Trophoblast cell (in vitro differentiated cells and primary cell): ENCODE results near the gene KCNN3.
A peak's percentile ranks its signal among the peaks of the same experiment; 100 is the strongest.

Experiments used
- DNase-seq, 2 donors: peaks; one replicate each; pipeline ENCODE4 v3.0.0-alpha.2; 2016
- H2AFZ ChIP-seq: 2 replicates; pipeline ENCODE4 v1.6.1; 2013; ENCODE audit warnings: low read length, moderate library complexity, mild to moderate bottlenecking; ENCODE audit not compliant: insufficient read depth, poor library complexity
- H2AK5ac ChIP-seq: 2 replicates; pipeline ENCODE4 v1.6.1; 2013; ENCODE audit warnings: mild to moderate bottlenecking, low read length
- H2BK120ac ChIP-seq: 2 replicates; pipeline ENCODE4 v1.6.1; 2013; ENCODE audit warnings: low read length, mild to moderate bottlenecking, moderate library complexity; ENCODE audit not compliant: insufficient read depth, poor library complexity
- H2BK12ac ChIP-seq: 2 replicates; pipeline ENCODE4 v1.6.1; 2013; ENCODE audit warnings: mild to moderate bottlenecking, low read length, moderate library complexity
- H2BK5ac ChIP-seq: 2 replicates; pipeline ENCODE4 v1.6.1; 2013; ENCODE audit warnings: low read length, low read depth, moderate library complexity, mild to moderate bottlenecking; ENCODE audit not compliant: poor library complexity
- H3K14ac ChIP-seq: 2 replicates; pipeline ENCODE4 v1.6.1; 2013; ENCODE audit warnings: mild to moderate bottlenecking, low read length
- H3K18ac ChIP-seq: 2 replicates; pipeline ENCODE4 v1.6.1; 2013; ENCODE audit warnings: mild to moderate bottlenecking, low read length
- H3K23ac ChIP-seq: 2 replicates; pipeline ENCODE4 v1.6.1; 2013; ENCODE audit warnings: low read length
- H3K27ac ChIP-seq: 2 replicates; pipeline ENCODE4 v1.5.1; 2013; ENCODE audit warnings: low read depth, mild to moderate bottlenecking, inconsistent platforms, low read length, moderate library complexity
- H3K27me3 ChIP-seq: 2 replicates; pipeline ENCODE4 v1.6.1; 2013; ENCODE audit warnings: inconsistent platforms, mild to moderate bottlenecking, low read length, moderate library complexity; ENCODE audit not compliant: insufficient read depth
- H3K36me3 ChIP-seq, 2 experiments: 1 replicate in 1 of 2; 2 replicates in 1 of 2; pipeline ENCODE4 v1.6.1; 2013; ENCODE audit warnings: low read length in 2 of 2, mild to moderate bottlenecking in 2 of 2, moderate library complexity in 1 of 2; ENCODE audit not compliant: insufficient read depth in 2 of 2, control insufficient read depth in 1 of 2
- H3K4ac ChIP-seq: 2 replicates; pipeline ENCODE4 v1.6.1; 2013; ENCODE audit warnings: low read depth, mild to moderate bottlenecking, low read length, moderate library complexity
- H3K4me1 ChIP-seq, 2 experiments: 1 replicate in 1 of 2; 2 replicates in 1 of 2; pipeline ENCODE4 v1.6.1; 2013; ENCODE audit warnings: low read length in 2 of 2, mild to moderate bottlenecking in 2 of 2, moderate library complexity in 1 of 2; ENCODE audit not compliant: insufficient read depth in 2 of 2, control insufficient read depth in 1 of 2
- H3K4me2 ChIP-seq: 2 replicates; pipeline ENCODE4 v1.6.1; 2013; ENCODE audit warnings: inconsistent platforms, mild to moderate bottlenecking, low read length, moderate library complexity
- H3K4me3 ChIP-seq: 2 replicates; pipeline ENCODE4 v1.5.1; 2013; ENCODE audit warnings: mild to moderate bottlenecking, low read depth, low read length, inconsistent platforms
- H3K79me1 ChIP-seq: one replicate; pipeline ENCODE4 v1.6.1; 2013; ENCODE audit warnings: low read length
- H3K79me2 ChIP-seq: 2 replicates; pipeline ENCODE4 v1.6.1; 2013; ENCODE audit warnings: low read length, mild to moderate bottlenecking; ENCODE audit not compliant: control insufficient read depth, insufficient read depth, poor library complexity
- H3K9ac ChIP-seq: 2 replicates; pipeline ENCODE4 v1.6.1; 2013; ENCODE audit warnings: mild to moderate bottlenecking, low read length
- H3K9me3 ChIP-seq: 2 replicates; pipeline ENCODE4 v1.6.1; 2013; ENCODE audit warnings: low read depth, mild to moderate bottlenecking, control low read depth, inconsistent platforms, low read length; ENCODE audit not compliant: insufficient read depth
- H4K12ac ChIP-seq: 2 replicates; pipeline ENCODE4 v1.6.1; 2013; ENCODE audit warnings: low read depth, mild to moderate bottlenecking, low read length, moderate library complexity
- H4K8ac ChIP-seq: 2 replicates; pipeline ENCODE4 v1.6.1; 2013; ENCODE audit warnings: low read depth, mild to moderate bottlenecking, low read length, moderate library complexity
- H4K91ac ChIP-seq: one replicate; pipeline ENCODE4 v1.6.1; 2013; ENCODE audit warnings: low read depth, mild to moderate bottlenecking, low read length, moderate library complexity
- WGBS: extraction: QIAGEN DNeasy Blood & Tissue Kit; methylation state at CpG from one replicate; pipeline ENCODE4 v1.1.7; 2013; ENCODE audit warnings: missing lambda C conversion rate; ENCODE audit not compliant: insufficient read length, insufficient coverage; ENCODE audit errors: extremely low coverage; 5-methylcytosine and 5-hydroxymethylcytosine counted together

Gene KCNN3

DNA sequence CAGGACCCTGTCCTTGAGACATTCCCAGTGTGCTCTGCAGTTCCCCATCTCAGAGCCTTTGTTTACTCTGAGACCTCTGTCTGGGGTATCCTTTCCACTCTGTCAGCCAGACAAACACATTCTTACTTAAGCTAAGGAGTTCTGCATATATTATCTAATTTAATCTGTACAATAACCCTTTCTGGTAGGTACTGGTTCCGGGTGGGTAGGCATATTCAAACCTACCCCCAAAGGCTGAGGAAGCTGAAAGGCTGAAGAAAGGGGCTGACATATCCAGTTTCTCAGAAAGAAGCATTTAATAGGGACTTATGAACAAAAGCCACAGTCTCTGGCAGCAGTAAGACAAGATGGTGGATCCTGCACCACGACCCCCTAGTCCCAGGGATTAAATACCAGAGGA, 53.1 kb downstream of the KCNN3 start:
- Histone ChIP-seq H3K27ac (no peak overlapping the region), H3K4ac (no peak overlapping the region), H4K12ac (no peak overlapping the region), H3K4me1 (peaks cover 8 to 11% of the 10 kb centered on the region in 2 experiments), H3K36me3 (no peaks in the 10 kb centered on the region), H3K23ac (no peak overlapping the region), H2AK5ac (no peak overlapping the region), H3K9me3 (no peaks in the 10 kb centered on the region), H3K27me3 (no peaks in the 10 kb centered on the region), H3K4me3 (no peak overlapping the region), H4K91ac (no peak overlapping the region), H2BK5ac (no peak overlapping the region), H3K4me2 (no peak overlapping the region), H2BK120ac (no peak overlapping the region), H3K18ac (no peak overlapping the region), H2AFZ (no peak overlapping the region), H3K79me2 (no peaks in the 10 kb centered on the region), H3K79me1 (no peaks in the 10 kb centered on the region), H2BK12ac (no peak overlapping the region), H4K8ac (no peak overlapping the region), H3K14ac (no peak overlapping the region), H3K9ac (no peak overlapping the region)
- no CpG with 5 or more reads among the region's 2 CpGs for WGBS
- no peak for DNase-seq

DNA sequence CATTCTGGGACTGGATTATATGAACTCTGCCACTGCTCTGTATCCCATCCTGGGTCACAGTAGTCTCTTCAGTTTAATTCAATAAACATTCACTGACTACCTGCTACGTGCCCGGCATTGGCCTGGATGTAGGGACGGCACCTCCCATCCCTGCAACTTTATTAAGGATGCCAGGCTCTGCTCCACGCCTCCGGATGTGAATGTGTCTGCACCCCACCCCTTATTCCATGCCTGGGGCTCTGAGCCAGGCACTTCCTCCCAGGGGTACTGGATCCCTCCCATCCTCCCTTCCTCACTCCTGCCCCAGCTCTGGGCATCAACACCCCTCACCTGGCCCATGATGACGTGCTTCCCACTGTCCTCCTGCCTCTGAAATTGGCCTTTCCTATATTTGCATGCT, 53.7 kb downstream of the KCNN3 start:
- Histone ChIP-seq H3K9ac (no peak overlapping the region), H4K12ac (no peak overlapping the region), H2AFZ (no peak overlapping the region), H3K27me3 (no peaks in the 10 kb centered on the region), H4K91ac (no peak overlapping the region), H3K27ac (no peak overlapping the region), H3K36me3 (no peaks in the 10 kb centered on the region), H3K79me1 (no peaks in the 10 kb centered on the region), H2AK5ac (no peak overlapping the region), H2BK120ac (no peak overlapping the region), H3K79me2 (no peaks in the 10 kb centered on the region), H3K4me3 (no peak overlapping the region), H3K4me2 (no peak overlapping the region), H4K8ac (no peak overlapping the region), H3K9me3 (no peaks in the 10 kb centered on the region), H2BK5ac (no peak overlapping the region), H3K14ac (no peak overlapping the region), H3K4ac (no peak overlapping the region), H3K18ac (no peak overlapping the region), H3K4me1 (peaks cover 8 to 11% of the 10 kb centered on the region in 2 experiments), H2BK12ac (no peak overlapping the region), H3K23ac (no peak overlapping the region)
- no CpG with 5 or more reads among the region's 6 CpGs for WGBS
- no peak for DNase-seq

DNA sequence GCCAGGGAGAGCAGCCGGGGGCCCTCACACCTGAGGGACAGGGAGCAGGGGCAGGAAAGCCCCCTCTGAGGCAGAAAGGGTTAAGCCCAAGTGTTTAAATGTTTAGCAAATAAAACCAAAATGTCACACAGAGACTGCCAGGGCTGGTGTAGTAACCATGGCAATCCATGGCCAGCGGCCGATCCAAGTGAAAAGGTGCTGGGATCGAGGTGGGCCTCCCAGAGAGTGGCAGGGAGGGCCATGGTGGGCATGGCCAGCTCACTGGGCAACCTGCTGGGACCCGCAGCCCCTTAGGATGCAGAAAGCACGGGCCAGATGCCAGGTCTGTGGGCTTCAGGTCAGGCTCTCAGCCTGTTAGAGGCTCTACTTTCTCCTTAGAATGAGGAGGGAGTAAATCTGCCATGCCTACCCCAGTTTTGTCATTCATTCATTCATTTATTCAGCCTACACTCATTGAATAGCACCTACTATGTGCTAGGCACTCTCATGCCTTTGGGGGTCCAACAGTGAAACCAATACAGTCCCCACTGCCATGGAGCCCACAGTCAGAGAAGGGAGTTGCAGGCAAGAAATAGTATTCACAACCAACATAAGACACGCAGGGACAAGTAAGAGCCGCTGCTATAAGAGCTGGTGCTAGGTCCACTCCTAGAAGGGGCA, 56.1 kb downstream of the KCNN3 start:
- Histone ChIP-seq H2AFZ (no peak overlapping the region), H4K91ac (no peak overlapping the region), H2BK120ac (no peak overlapping the region), H4K8ac (no peak overlapping the region), H3K4me1 (peaks cover 11 to 17% of the 10 kb centered on the region in 2 experiments), H3K14ac (no peak overlapping the region), H3K36me3 (no peaks in the 10 kb centered on the region), H3K23ac (no peak overlapping the region), H3K27ac (no peak overlapping the region), H3K4me3 (no peak overlapping the region), H3K79me2 (peaks cover 2% of the 10 kb centered on the region), H4K12ac (no peak overlapping the region), H3K9me3 (no peaks in the 10 kb centered on the region), H3K4ac (no peak overlapping the region), H3K27me3 (no peaks in the 10 kb centered on the region), H3K9ac (no peak overlapping the region), H3K18ac (no peak overlapping the region), H2BK5ac (no peak overlapping the region), H3K79me1 (no peaks in the 10 kb centered on the region), H3K4me2 (no peak overlapping the region), H2BK12ac (no peak overlapping the region), H2AK5ac (no peak overlapping the region)
- no peak for DNase-seq
- WGBS, result no CpG with 5 or more reads among the region's 8 CpGs

DNA sequence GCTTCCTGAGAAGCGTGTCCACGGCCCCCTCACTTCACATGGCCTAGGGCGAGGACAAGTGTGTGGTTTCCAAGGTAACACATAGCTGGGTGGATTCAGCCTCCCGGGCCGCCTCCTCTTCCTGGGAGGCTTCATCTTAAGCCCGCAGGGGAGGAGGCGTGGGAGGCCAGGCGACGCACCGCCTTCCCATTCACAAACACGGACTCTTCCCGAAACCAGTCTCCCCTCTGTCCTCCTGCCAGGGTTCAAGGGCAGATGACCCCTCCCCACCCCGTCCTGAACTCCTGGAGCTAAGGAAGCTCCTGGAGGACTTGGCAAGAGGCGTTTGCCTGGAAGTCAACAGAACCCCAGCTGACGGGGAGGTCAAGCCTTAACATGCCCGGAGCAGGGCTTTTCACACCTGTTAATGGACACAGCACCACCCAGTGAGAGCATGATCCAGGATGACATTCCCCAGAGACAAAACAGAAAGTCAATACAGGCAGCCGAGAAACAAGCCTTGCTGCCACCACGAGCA, 56.7 kb downstream of the KCNN3 start:
- H3K4me3 ChIP-seq, result no peak overlapping the region
- WGBS, result no CpG with 5 or more reads among the region's 18 CpGs
- no peak overlapping the region for H2BK120ac ChIP-seq
- no peak overlapping the region for H3K4me2 ChIP-seq
- H4K91ac ChIP-seq, result no peak overlapping the region
- H3K27ac ChIP-seq, result no peak overlapping the region
- no peak overlapping the region for H3K9ac ChIP-seq
- DNase-seq, result peak; percentile 42 to 75
- no peak overlapping the region for H3K14ac ChIP-seq
- no peaks in the 10 kb centered on the region for H3K79me1 ChIP-seq
- H3K9me3 ChIP-seq, result no peaks in the 10 kb centered on the region
- H3K18ac ChIP-seq, result no peak overlapping the region
- H2AK5ac ChIP-seq, result no peak overlapping the region
- no peak overlapping the region for H3K23ac ChIP-seq
- H3K27me3 ChIP-seq, result no peaks in the 10 kb centered on the region
- H3K4me1 ChIP-seq, result peaks cover 16 to 23% of the 10 kb centered on the region in 2 experiments
- no peak overlapping the region for H3K4ac ChIP-seq
- peaks cover 2% of the 10 kb centered on the region for H3K79me2 ChIP-seq
- no peak overlapping the region for H4K8ac ChIP-seq
- H2BK5ac ChIP-seq, result no peak overlapping the region
- no peak overlapping the region for H2BK12ac ChIP-seq
- H4K12ac ChIP-seq, result no peak overlapping the region
- H3K36me3 ChIP-seq, result no peaks in the 10 kb centered on the region
- H2AFZ ChIP-seq, result no peak overlapping the region
